GM19372 (cell line): ENCODE results near the gene C1QTNF5.

Experiments
- ATAC-seq: cut with Tn5 transposase; IDR thresholded peaks from one replicate; pipeline ENCODE4 v1.9.1; 2021; ENCODE audit warnings: mild to moderate bottlenecking, low read depth, moderate library complexity; ENCODE audit not compliant: unreplicated experiment

Gene C1QTNF5

GRCh38 chr11:119339589-119340334 is 921 bp downstream of the C1QTNF5 start:
- no peak for ATAC-seq

- no peak for ATAC-seq
Measured at GRCh38 chr11:119338965-119339588, 1.6 kb downstream of the C1QTNF5 start.

- ATAC-seq = no peak
Measured at GRCh38 chr11:119338318-119338890, 2.3 kb downstream of the C1QTNF5 start.

- no peak for ATAC-seq
Measured at GRCh38 chr11:119337581-119338317, 2.9 kb downstream of the C1QTNF5 start.

GRCh38 chr11:119336744-119337469 is 3.8 kb downstream of the C1QTNF5 start:
- no peak for ATAC-seq

GRCh38 chr11:119335655-119336543 is 4.8 kb downstream of the C1QTNF5 start:
- ATAC-seq = no peak

GRCh38 chr11:119335091-119335654 is 5.5 kb downstream of the C1QTNF5 start:
- no peak for ATAC-seq

GRCh38 chr11:119334174-119334930 is 6.3 kb downstream of the C1QTNF5 start, which contains the start of gene RNF26:
Gene RNF26, plus strand, starts transcription at chr11:119334527. Its CDS starts 596 bp downstream, at chr11:119335123.
- peak; percentile 97 for ATAC-seq

GRCh38 chr11:119332111-119332765 is 8.4 kb downstream of the C1QTNF5 start:
- ATAC-seq = no peak

- ATAC-seq = no peak
Measured at GRCh38 chr11:119330237-119330636, 10.4 kb downstream of the C1QTNF5 start.

- ATAC-seq = no peak
Measured at GRCh38 chr11:119329320-119329719, 11.4 kb downstream of the C1QTNF5 start.

GRCh38 chr11:119324189-119324588 is 16.5 kb downstream of the C1QTNF5 start:
- ATAC-seq = no peak

- ATAC-seq = no peak
Measured at GRCh38 chr11:119323532-119324033, 17.1 kb downstream of the C1QTNF5 start.

- no peak for ATAC-seq
Measured at GRCh38 chr11:119322921-119323531, 17.7 kb downstream of the C1QTNF5 start.

- ATAC-seq = no peak
Measured at GRCh38 chr11:119322360-119322739, 18.3 kb downstream of the C1QTNF5 start.

- peak; percentile 52 for ATAC-seq
Measured at GRCh38 chr11:119320776-119321524, 19.7 kb downstream of the C1QTNF5 start.
